ENCODE data around the gene ARFGEF3.

DNA sequence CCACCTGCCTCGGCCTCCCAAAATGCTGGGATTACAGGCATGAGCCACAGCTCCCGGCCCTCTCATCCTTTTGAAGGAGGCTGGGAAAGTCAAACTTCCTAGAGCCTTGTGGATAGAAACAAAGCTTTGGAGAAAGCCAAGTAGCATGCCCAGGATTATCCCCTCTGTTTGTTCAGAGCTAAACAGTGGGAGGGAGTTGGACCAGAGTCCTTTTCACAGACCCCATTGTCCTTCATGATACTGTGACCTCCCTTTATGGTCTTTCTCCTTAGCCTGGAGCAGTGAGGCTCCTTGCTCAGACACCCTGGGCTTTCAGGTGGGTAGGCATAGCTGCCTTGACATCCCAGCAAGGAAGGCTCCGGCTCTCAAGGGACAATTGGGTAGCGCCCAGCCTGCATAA is 25.4 kb downstream of the ARFGEF3 start:
- TF ChIP-seq POLR2A (IDR thresholded peaks at IDR 0.05) = no peak
- TF ChIP-seq CTCF (IDR thresholded peaks at IDR 0.05) = no peak

Data from heart left ventricle (tissue), 13 donors.